ENCODE measurements around the gene FBXO48. TPM values are rescaled to one million over a fixed set of nuclear protein-coding genes. Genes with fewer than 3 reads are reported as not detected.
"Not testable (repeated sequence)": the region's sequence is repeated elsewhere in the genome, so short reads cannot be mapped to it uniquely, and the experiment has no call there.

Gene FBXO48
- total RNA-seq, 1 donor from 2014 or later, result 2.3 TPM

DNA sequence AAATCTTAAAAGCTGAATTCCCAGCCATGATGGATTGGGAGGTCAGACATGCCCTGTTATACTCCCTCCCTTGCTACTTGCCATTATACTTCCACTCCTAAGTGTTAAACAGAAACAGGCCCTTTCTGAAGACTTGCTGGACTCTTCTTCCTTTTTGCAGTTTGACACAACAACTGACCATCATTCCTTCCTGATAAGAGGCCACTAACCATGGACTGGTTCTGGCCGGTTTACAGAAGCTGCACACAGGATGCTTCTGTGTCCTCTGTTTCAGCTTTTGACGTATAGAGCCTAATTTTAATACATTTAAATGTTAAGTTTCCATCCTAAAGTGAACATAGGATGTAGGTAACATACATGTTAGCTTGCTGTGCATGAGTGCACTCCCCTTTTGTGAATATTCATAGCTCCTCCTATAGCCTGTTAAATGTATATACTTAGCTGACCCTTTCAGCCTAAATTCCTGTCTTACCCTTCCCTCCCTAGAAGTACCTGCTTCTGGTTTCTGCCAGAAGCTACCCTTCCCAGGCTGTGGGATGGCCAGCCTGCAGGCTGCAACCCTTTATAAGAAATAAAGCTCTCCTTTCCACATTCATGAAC lies 13.2 kb downstream of the FBXO48 start:
- Histone ChIP-seq H3K4me1 (no peaks in the 10 kb centered on the region), H3K36me3 (no peaks in the 10 kb centered on the region), H3K9me3 (no peaks in the 10 kb centered on the region), H3K4me3 (no peak overlapping the region), H3K27me3 (ENCODE audit: low read depth) (no peaks in the 10 kb centered on the region), H3K27ac (no peak overlapping the region)
- DNase-seq (no peak), ATAC-seq (no peak)
- intact Hi-C loops (cut with DNase I), result no loop called here
- TF ChIP-seq, protein P1, sequence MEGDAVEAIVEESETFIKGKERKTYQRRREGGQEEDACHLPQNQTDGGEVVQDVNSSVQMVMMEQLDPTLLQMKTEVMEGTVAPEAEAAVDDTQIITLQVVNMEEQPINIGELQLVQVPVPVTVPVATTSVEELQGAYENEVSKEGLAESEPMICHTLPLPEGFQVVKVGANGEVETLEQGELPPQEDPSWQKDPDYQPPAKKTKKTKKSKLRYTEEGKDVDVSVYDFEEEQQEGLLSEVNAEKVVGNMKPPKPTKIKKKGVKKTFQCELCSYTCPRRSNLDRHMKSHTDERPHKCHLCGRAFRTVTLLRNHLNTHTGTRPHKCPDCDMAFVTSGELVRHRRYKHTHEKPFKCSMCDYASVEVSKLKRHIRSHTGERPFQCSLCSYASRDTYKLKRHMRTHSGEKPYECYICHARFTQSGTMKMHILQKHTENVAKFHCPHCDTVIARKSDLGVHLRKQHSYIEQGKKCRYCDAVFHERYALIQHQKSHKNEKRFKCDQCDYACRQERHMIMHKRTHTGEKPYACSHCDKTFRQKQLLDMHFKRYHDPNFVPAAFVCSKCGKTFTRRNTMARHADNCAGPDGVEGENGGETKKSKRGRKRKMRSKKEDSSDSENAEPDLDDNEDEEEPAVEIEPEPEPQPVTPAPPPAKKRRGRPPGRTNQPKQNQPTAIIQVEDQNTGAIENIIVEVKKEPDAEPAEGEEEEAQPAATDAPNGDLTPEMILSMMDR (IDR thresholded peaks at IDR 0.05), result no peak

DNA sequence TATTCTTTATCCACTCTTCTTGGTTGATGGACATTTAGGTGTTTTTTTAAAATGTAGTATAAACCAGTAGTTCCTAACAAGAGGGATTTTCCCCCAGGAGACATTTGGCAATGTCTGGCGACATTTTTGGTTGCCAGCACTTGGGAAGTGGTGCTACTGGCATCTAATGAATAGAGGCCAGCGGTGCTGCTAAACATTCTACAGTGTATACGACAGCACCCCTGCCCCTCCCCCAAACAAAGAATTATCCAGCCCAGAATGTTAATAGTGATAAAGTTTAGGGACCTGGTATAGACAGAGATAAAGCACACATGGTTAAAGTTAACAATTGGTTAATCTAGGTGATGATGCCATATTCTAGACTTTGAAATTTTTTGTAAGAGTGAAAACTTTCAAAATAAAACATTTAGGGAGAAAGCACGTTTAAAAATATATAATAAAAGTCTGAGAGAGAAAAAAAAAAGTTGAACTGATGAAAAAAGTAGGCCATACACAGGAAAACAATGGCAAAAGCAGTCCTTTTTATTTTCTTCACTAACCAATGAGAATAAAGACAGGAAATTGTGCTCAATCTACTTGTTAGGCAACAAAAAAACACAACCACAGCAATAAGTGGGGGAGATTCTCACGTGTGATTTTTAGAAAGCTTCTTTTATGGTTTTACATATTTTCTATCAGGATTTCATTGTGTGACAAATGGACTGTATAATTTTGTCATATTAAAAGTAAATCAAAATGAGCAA lies 14.8 kb downstream of the FBXO48 start:
- TF ChIP-seq, protein P1 (IDR thresholded peaks at IDR 0.05), result no peak
- Histone ChIP-seq H3K4me3 (no peak overlapping the region), H3K9me3 (no peaks in the 10 kb centered on the region), H3K27ac (no peak overlapping the region), H3K4me1 (no peaks in the 10 kb centered on the region), H3K36me3 (no peaks in the 10 kb centered on the region), H3K27me3 (ENCODE audit: low read depth) (no peaks in the 10 kb centered on the region)
- DNase-seq (no peak), ATAC-seq (no peak)
- intact Hi-C loops (cut with DNase I), result no loop called here

DNA sequence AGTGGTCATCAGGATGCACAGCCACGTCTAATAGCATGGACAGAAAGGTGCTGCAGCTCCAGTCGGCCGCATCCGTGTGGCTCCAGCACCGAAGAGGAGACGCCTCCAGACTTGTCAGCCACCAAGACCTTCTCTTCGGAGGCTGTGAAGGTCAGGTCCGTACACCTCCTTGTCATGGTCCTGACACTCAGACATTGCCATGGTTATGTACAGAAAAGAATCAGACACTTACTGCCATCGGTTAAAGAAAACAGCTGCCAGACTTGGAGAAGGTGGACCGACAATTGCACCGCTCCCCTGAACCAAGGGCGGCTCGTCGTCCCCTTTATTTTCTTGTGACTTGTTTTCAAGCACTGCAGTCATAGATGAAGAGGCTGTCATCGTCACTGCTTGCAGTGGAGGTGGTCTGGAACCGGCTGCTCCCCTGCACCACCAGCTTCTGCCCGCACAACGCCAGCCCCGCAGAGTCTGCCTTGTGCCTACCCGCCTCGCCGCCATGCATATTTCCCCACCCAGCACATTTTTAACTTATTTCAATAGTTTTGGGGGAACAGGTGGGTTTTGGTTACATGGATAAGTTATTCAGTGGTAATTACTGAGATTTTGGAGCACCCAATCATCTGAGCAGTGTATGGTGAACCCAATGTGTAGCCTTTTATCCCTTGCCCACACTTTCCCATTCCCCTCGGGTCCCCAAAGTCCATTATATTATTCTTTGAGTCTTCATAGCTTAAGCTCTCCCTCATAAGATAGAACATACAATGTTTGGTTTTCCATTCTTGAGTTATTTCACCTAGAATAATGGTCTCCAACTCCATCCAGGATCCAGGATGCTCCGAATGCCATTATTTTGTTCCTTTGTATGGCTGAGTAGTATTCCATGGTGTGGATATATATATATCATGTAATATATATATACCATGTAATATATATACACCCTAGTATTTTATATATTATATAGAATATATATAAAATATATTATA lies 18.1 kb downstream of the FBXO48 start:
- TF ChIP-seq, protein P1 (IDR thresholded peaks at IDR 0.05), result no peak
- Histone ChIP-seq H3K4me1 (no peaks in the 10 kb centered on the region), H3K27me3 (ENCODE audit: low read depth) (no peaks in the 10 kb centered on the region), H3K9me3 (no peaks in the 10 kb centered on the region), H3K27ac (no peak overlapping the region), H3K36me3 (no peaks in the 10 kb centered on the region), H3K4me3 (no peak overlapping the region)
- intact Hi-C loops (cut with DNase I), result no loop called here
- no peak for DNase-seq
- peak; percentile 51 to 68 for ATAC-seq

DNA sequence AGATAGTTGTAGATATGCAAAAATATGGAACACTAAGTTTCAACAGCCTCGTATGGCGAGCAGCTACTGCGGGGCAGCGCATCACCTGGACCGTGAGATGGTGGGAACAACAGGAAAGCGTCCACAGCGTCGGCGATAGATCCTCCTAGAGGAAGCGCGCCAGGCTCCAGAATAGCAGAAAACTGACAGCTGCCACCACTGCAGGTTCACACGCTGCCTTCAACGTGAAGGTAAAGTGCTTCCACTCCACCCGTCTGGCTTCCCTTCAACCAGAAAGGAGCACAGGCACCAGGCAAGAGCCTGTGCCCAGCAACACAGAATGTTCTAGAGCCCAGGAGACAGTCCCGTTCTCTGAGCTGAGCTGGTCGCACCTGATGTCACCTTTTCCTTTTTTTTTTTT lies 20.0 kb downstream of the FBXO48 start:
- no peak overlapping the region for H3K4me3 ChIP-seq
- TF ChIP-seq, protein P1 (IDR thresholded peaks at IDR 0.05), result no peak
- H3K27ac ChIP-seq, result no peak overlapping the region
- ATAC-seq, result peak in 1 of 2 donors; percentile 17
- DNase-seq, result no peak
- intact Hi-C loops (cut with DNase I), result no loop called here
- no peaks in the 10 kb centered on the region for H3K9me3 ChIP-seq
- no peaks in the 10 kb centered on the region for H3K36me3 ChIP-seq
- H3K27me3 ChIP-seq (ENCODE audit: low read depth), result no peaks in the 10 kb centered on the region
- H3K4me1 ChIP-seq, result no peaks in the 10 kb centered on the region

DNA sequence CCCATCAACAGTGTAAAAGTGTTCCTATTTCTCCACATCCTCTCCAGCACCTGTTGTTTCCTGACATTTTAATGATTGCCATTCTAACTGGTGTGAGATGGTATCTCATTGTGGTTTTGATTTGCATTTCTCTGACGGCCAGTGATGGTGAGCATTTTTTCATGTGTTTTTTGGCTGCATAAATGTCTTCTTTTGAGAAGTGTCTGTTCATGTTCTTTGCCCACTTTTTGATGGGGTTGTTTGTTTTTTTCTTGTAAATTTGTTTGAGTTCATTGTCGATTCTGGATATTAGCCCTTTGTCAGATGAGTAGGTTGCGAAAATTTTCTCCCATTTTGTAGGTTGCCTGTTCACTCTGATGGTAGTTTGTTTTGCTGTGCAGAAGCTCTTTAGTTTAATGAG lies 20.7 kb downstream of the FBXO48 start:
- DNase-seq; ATAC-seq; H3K9me3 ChIP-seq; intact Hi-C loops (cut with DNase I); H3K4me1 ChIP-seq; H3K36me3 ChIP-seq; H3K27ac ChIP-seq; H3K27me3 ChIP-seq (ENCODE audit: low read depth); H3K4me3 ChIP-seq: not testable (repeated sequence)
